Measurements from ENCODE around the gene GCNT1.
"Not testable (repeated sequence)": the region's sequence is repeated elsewhere in the genome, so short reads cannot be mapped to it uniquely, and the experiment has no call there.

GCNT1 gene

DNA sequence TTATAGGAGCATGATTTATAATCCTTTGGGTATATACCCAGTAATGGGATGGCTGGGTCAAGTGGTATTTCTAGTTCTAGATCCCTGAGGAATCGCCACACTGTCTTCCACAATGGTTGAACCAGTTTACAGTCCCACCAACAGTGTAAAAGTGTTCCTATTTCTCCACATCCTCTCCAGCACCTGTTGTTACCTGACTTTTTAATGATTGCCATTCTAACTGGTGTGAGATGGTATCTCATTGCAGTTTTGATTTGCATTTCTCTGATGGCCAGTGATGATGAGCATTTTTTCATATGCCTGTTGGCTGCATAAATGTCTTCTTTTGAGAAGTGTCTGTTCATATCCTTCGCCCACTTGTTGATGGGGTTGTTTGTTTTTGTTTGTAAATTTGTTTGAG lies 20.4 kb downstream of the GCNT1 start:
- H3K4me1 ChIP-seq (ENCODE audit: control insufficient read depth in 1 of 2, insufficient read depth in 2 of 2, low read length in 2 of 2); H3K27ac ChIP-seq (ENCODE audit: low read depth, low read length); H3K9ac ChIP-seq (ENCODE audit: low read depth in 1 of 2, low read length in 2 of 2); H3K27me3 ChIP-seq (ENCODE audit: control insufficient read depth in 1 of 2, insufficient read depth in 2 of 2, low read length in 2 of 2); H3K9me3 ChIP-seq (ENCODE audit: control insufficient read depth in 1 of 2, low read length in 2 of 2); H3K4me3 ChIP-seq (ENCODE audit: low read depth in 1 of 2, low read length in 2 of 2): not testable (repeated sequence)
- H3K36me3 ChIP-seq (ENCODE audit: control insufficient read depth in 1 of 2, insufficient read depth in 2 of 2, low read length in 2 of 2) = peaks cover 15 to 21% of the 10 kb centered on the region in 2 donors

DNA sequence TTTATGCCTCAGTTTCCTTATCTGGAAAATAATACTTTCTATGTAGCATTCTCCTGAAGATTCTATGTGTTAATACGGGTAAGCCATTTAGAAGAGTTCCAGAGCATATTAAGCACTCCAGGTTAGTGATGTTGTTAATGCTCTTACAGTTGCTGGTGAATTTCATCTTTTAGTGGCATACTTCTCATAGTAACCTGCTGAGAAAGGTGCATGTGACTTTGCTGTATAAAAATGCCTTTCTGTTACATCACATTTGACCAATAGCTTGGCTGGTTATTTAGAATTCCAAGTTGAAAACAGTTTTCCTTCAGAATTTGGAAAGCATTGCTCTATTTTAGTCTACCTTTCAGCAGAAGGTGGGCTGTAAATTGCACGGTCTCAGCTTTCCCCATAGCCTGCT lies 27.2 kb downstream of the GCNT1 start:
- Histone ChIP-seq H3K36me3 (ENCODE audit: control insufficient read depth in 1 of 2, insufficient read depth in 2 of 2, low read length in 2 of 2) (peaks cover 5 to 25% of the 10 kb centered on the region in 2 donors), H3K4me1 (ENCODE audit: control insufficient read depth in 1 of 2, insufficient read depth in 2 of 2, low read length in 2 of 2) (no peaks in the 10 kb centered on the region), H3K4me3 (ENCODE audit: low read depth in 1 of 2, low read length in 2 of 2) (no peak overlapping the region), H3K9ac (ENCODE audit: low read depth in 1 of 2, low read length in 2 of 2) (no peak overlapping the region), H3K27ac (ENCODE audit: low read depth, low read length) (no peak overlapping the region), H3K27me3 (ENCODE audit: control insufficient read depth in 1 of 2, insufficient read depth in 2 of 2, low read length in 2 of 2) (no peaks in the 10 kb centered on the region), H3K9me3 (ENCODE audit: control insufficient read depth in 1 of 2, low read length in 2 of 2) (no peaks in the 10 kb centered on the region)

DNA sequence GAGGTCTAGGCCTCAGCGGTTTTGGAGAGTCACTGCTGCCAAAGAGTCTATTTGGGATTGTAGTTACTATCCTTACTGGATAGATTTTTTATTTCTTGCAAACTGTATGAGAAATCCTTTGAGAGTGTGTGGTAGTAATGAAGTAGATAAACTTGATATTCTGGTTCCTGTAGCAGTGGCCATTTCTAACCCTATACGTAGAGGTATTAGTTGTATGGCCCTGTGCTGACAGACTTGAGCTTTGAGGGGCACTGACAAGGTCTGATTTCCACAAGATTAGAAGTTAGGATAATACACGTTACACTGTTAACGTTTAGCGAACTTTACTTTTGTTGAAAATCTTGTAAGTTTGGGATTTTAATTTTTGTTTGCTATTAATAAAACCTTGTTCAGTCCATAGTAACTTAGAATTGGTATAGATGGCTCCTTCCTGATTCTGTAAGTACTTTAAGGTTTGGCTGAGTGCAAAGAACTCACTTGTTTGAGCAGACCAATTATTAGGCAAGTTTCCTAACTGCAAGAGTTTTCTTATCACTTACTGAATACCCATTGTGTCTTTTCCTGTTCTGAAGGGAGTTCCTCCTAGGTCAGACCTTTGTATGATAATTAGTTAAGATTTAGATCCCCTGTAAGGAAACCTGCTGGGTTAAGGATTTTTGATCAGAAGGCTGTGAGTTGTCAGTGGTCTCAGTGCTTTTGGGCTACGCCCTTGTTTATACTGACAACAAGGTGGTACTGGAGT lies 31.4 kb downstream of the GCNT1 start:
- Histone ChIP-seq H3K4me3 (ENCODE audit: low read depth in 1 of 2, low read length in 2 of 2) (no peak overlapping the region), H3K9ac (ENCODE audit: low read depth in 1 of 2, low read length in 2 of 2) (no peak overlapping the region), H3K27ac (ENCODE audit: low read depth, low read length) (no peak overlapping the region), H3K27me3 (ENCODE audit: control insufficient read depth in 1 of 2, insufficient read depth in 2 of 2, low read length in 2 of 2) (no peaks in the 10 kb centered on the region), H3K36me3 (ENCODE audit: control insufficient read depth in 1 of 2, insufficient read depth in 2 of 2, low read length in 2 of 2) (peaks cover 6 to 17% of the 10 kb centered on the region in 2 donors), H3K4me1 (ENCODE audit: control insufficient read depth in 1 of 2, insufficient read depth in 2 of 2, low read length in 2 of 2) (no peaks in the 10 kb centered on the region), H3K9me3 (ENCODE audit: control insufficient read depth in 1 of 2, low read length in 2 of 2) (no peaks in the 10 kb centered on the region)

DNA sequence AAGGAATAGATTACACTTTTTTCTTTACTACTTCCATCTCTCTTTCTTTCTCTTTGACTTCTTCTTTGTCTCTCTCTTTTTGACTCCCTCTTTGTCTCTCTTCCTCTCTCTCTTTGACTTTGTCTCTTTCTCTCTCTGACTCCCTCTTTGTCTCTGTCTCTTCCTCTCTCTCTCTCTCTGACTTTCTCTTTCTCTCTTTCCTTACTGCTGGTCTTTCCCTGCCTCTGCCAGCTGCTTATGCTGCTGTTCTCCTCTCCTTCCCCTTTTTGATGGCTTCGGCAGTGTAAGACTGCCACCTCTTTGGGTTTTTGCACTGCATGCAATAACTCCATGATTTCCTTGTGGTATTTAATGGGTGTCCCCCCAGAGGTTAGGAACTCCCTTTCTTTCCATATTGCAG lies 32.1 kb downstream of the GCNT1 start:
- peaks cover 6 to 15% of the 10 kb centered on the region in 2 donors for H3K36me3 ChIP-seq (ENCODE audit: control insufficient read depth in 1 of 2, insufficient read depth in 2 of 2, low read length in 2 of 2)
- not testable (repeated sequence) for H3K9ac ChIP-seq (ENCODE audit: low read depth in 1 of 2, low read length in 2 of 2); H3K27me3 ChIP-seq (ENCODE audit: control insufficient read depth in 1 of 2, insufficient read depth in 2 of 2, low read length in 2 of 2); H3K4me1 ChIP-seq (ENCODE audit: control insufficient read depth in 1 of 2, insufficient read depth in 2 of 2, low read length in 2 of 2); H3K9me3 ChIP-seq (ENCODE audit: control insufficient read depth in 1 of 2, low read length in 2 of 2); H3K4me3 ChIP-seq (ENCODE audit: low read depth in 1 of 2, low read length in 2 of 2); H3K27ac ChIP-seq (ENCODE audit: low read depth, low read length)

DNA sequence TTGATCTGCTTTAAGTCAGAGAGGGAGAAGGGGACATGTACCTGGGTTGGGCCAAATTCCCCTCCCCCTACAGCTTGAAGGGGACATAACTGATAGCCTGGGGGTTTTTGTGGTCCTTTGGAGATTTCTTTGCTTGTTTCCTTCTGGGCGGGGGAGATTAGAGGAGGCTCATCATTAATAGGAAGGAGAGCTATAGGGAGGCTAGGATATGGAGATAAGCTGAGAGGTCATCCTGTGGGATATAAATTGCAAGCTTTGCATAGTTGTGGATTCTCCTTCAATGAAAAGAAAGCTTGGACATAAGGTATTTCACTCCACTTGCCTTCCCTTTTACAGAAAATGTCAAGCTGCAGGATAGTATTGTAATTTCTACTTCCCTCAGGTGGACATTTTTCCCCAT lies 34.5 kb downstream of the GCNT1 start:
- not testable (repeated sequence) for H3K27me3 ChIP-seq (ENCODE audit: control insufficient read depth in 1 of 2, insufficient read depth in 2 of 2, low read length in 2 of 2); H3K4me3 ChIP-seq (ENCODE audit: low read depth in 1 of 2, low read length in 2 of 2); H3K9ac ChIP-seq (ENCODE audit: low read depth in 1 of 2, low read length in 2 of 2); H3K27ac ChIP-seq (ENCODE audit: low read depth, low read length); H3K9me3 ChIP-seq (ENCODE audit: control insufficient read depth in 1 of 2, low read length in 2 of 2); H3K4me1 ChIP-seq (ENCODE audit: control insufficient read depth in 1 of 2, insufficient read depth in 2 of 2, low read length in 2 of 2)
- H3K36me3 ChIP-seq (ENCODE audit: control insufficient read depth in 1 of 2, insufficient read depth in 2 of 2, low read length in 2 of 2) = peaks cover 5 to 14% of the 10 kb centered on the region in 2 donors

DNA sequence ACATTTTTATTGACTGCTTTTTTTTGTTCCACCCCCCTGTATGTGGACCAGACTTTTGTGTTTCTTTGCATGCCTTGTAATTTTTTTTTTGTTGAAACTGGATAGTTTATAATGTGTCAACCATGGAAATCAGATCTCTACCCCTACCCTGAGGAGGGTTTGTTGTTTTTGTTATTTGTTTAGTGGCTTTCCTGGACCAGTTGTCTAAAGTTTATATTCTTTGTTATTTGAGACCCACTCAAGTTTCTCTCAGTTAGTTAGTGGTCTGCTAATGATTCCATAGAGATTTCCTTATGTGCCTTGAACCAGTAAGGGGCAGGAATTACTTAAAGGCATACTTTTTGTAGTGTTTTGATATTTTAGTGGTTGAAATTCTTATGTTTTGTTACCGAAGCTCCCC lies 41.1 kb downstream of the GCNT1 start:
- Histone ChIP-seq H3K4me1 (ENCODE audit: control insufficient read depth in 1 of 2, insufficient read depth in 2 of 2, low read length in 2 of 2) (peaks cover 0 to 6% of the 10 kb centered on the region in 2 donors), H3K9ac (ENCODE audit: low read depth in 1 of 2, low read length in 2 of 2) (no peak overlapping the region), H3K4me3 (ENCODE audit: low read depth in 1 of 2, low read length in 2 of 2) (no peak overlapping the region), H3K27me3 (ENCODE audit: control insufficient read depth in 1 of 2, insufficient read depth in 2 of 2, low read length in 2 of 2) (no peaks in the 10 kb centered on the region), H3K9me3 (ENCODE audit: control insufficient read depth in 1 of 2, low read length in 2 of 2) (no peaks in the 10 kb centered on the region), H3K27ac (ENCODE audit: low read depth, low read length) (no peak overlapping the region), H3K36me3 (ENCODE audit: control insufficient read depth in 1 of 2, insufficient read depth in 2 of 2, low read length in 2 of 2) (peaks cover 31 to 50% of the 10 kb centered on the region in 2 donors)

DNA sequence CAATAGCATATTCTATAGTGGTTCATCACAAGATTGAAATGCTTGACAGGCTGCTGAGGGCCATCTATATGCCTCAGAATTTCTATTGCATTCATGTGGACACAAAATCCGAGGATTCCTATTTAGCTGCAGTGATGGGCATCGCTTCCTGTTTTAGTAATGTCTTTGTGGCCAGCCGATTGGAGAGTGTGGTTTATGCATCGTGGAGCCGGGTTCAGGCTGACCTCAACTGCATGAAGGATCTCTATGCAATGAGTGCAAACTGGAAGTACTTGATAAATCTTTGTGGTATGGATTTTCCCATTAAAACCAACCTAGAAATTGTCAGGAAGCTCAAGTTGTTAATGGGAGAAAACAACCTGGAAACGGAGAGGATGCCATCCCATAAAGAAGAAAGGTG lies 43.8 kb downstream of the GCNT1 start:
- H3K9me3 ChIP-seq (ENCODE audit: control insufficient read depth in 1 of 2, low read length in 2 of 2) = no peaks in the 10 kb centered on the region
- H3K36me3 ChIP-seq (ENCODE audit: control insufficient read depth in 1 of 2, insufficient read depth in 2 of 2, low read length in 2 of 2) = peaks cover 27 to 42% of the 10 kb centered on the region in 2 donors
- no peak overlapping the region for H3K27ac ChIP-seq (ENCODE audit: low read depth, low read length)
- H3K27me3 ChIP-seq (ENCODE audit: control insufficient read depth in 1 of 2, insufficient read depth in 2 of 2, low read length in 2 of 2) = no peaks in the 10 kb centered on the region
- no peak overlapping the region for H3K4me3 ChIP-seq (ENCODE audit: low read depth in 1 of 2, low read length in 2 of 2)
- no peak overlapping the region for H3K9ac ChIP-seq (ENCODE audit: low read depth in 1 of 2, low read length in 2 of 2)
- no peaks in the 10 kb centered on the region for H3K4me1 ChIP-seq (ENCODE audit: control insufficient read depth in 1 of 2, insufficient read depth in 2 of 2, low read length in 2 of 2)

DNA sequence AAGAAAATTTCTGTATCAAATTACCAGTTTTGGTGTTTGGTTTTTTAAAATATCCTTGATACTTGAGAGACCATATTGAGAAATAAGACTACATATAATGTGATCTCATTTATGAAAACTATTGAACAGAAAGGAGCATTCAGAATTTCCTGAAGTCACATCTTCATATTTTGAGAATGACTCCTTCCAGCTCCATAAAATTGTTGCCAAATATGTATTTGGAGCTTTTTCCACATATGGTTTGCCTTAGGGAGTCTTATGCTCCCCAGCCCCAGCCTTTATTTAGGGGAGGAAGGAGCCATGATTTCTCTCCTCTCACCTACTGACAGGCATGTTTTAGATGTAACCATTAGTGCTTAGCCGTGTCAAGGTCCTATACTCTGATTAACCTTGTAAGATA lies 51.1 kb downstream of the GCNT1 start:
- Histone ChIP-seq H3K4me1 (ENCODE audit: control insufficient read depth in 1 of 2, insufficient read depth in 2 of 2, low read length in 2 of 2) (no peaks in the 10 kb centered on the region), H3K36me3 (ENCODE audit: control insufficient read depth in 1 of 2, insufficient read depth in 2 of 2, low read length in 2 of 2) (peaks cover 0 to 2% of the 10 kb centered on the region in 2 donors), H3K27me3 (ENCODE audit: control insufficient read depth in 1 of 2, insufficient read depth in 2 of 2, low read length in 2 of 2) (no peaks in the 10 kb centered on the region), H3K27ac (ENCODE audit: low read depth, low read length) (no peak overlapping the region), H3K4me3 (ENCODE audit: low read depth in 1 of 2, low read length in 2 of 2) (no peak overlapping the region), H3K9me3 (ENCODE audit: control insufficient read depth in 1 of 2, low read length in 2 of 2) (peaks cover 0 to 6% of the 10 kb centered on the region in 2 donors), H3K9ac (ENCODE audit: low read depth in 1 of 2, low read length in 2 of 2) (no peak overlapping the region)

DNA sequence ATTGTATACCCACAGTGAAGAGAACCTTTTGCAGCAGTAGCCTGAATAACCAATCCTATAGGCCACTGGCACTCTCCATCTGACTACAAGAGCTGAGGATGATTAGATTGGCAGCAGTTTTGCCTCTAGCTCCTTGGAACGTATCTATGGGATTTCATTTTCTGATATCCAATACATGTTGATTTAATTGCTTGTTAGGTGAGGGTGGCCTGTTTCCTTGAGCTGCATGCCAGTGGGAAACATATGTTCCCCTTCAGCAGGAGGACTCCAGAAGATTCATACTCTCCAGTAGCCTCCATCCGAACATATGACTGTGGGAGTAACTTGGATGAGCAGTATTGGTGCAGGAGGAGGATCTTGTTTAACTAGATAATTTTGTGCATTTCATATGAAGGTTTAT lies 51.5 kb downstream of the GCNT1 start:
- Histone ChIP-seq H3K9ac (ENCODE audit: low read depth in 1 of 2, low read length in 2 of 2) (no peak overlapping the region), H3K4me3 (ENCODE audit: low read depth in 1 of 2, low read length in 2 of 2) (no peak overlapping the region), H3K36me3 (ENCODE audit: control insufficient read depth in 1 of 2, insufficient read depth in 2 of 2, low read length in 2 of 2) (no peaks in the 10 kb centered on the region), H3K9me3 (ENCODE audit: control insufficient read depth in 1 of 2, low read length in 2 of 2) (peaks cover 0 to 6% of the 10 kb centered on the region in 2 donors), H3K4me1 (ENCODE audit: control insufficient read depth in 1 of 2, insufficient read depth in 2 of 2, low read length in 2 of 2) (no peaks in the 10 kb centered on the region), H3K27ac (ENCODE audit: low read depth, low read length) (no peak overlapping the region), H3K27me3 (ENCODE audit: control insufficient read depth in 1 of 2, insufficient read depth in 2 of 2, low read length in 2 of 2) (no peaks in the 10 kb centered on the region)

DNA sequence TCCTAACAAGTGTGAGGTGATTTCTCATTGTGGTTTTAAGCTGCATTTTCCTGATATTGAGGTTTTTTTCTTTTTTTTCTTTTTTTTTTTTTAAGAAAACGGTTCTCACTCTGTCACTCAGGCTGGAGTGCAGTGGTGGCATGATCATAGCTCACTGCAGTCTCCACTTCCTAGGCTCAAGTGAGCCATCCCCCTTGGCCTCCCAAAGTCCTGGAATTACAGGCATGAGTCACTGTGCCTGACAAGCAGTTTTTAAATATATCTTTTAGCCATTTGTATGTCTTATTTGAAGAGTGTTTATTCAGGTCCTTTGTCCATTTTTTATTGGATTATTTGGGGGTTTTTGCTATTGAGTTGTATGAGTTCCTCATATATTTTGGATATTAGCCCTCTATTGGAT lies 53.8 kb downstream of the GCNT1 start:
- H3K9ac ChIP-seq (ENCODE audit: low read depth in 1 of 2, low read length in 2 of 2) = no peak overlapping the region
- H3K4me3 ChIP-seq (ENCODE audit: low read depth in 1 of 2, low read length in 2 of 2) = no peak overlapping the region
- no peak overlapping the region for H3K27ac ChIP-seq (ENCODE audit: low read depth, low read length)
- no peaks in the 10 kb centered on the region for H3K27me3 ChIP-seq (ENCODE audit: control insufficient read depth in 1 of 2, insufficient read depth in 2 of 2, low read length in 2 of 2)
- H3K9me3 ChIP-seq (ENCODE audit: control insufficient read depth in 1 of 2, low read length in 2 of 2) = peaks cover 0 to 6% of the 10 kb centered on the region in 2 donors
- H3K4me1 ChIP-seq (ENCODE audit: control insufficient read depth in 1 of 2, insufficient read depth in 2 of 2, low read length in 2 of 2) = no peaks in the 10 kb centered on the region
- no peaks in the 10 kb centered on the region for H3K36me3 ChIP-seq (ENCODE audit: control insufficient read depth in 1 of 2, insufficient read depth in 2 of 2, low read length in 2 of 2)
